ENCODE measurements around the gene COX6A2.
A peak's percentile ranks its signal among the peaks of the same experiment; 100 is the strongest.

Gene COX6A2

GRCh38 chr16:31397096-31397660, 31.0 kb downstream of the COX6A2 start:
- TF ChIP-seq CTCF (IDR thresholded peaks at IDR 0.05; ENCODE audit: low read depth, low read length, missing control alignments), result no peak
- no peak overlapping the region for H3K4me3 ChIP-seq (ENCODE audit: low read depth, low read length)
- DNase-seq (ENCODE audit: low read depth), result no peak

- no peak for DNase-seq (ENCODE audit: low read depth)
- H3K4me3 ChIP-seq (ENCODE audit: low read depth, low read length), result no peak overlapping the region
- no peak for TF ChIP-seq CTCF (IDR thresholded peaks at IDR 0.05; ENCODE audit: low read depth, low read length, missing control alignments)
These were observed 32.5 kb downstream of the COX6A2 start for GRCh38 chr16:31395647-31396046.

GRCh38 chr16:31393056-31393455, 35.1 kb downstream of the COX6A2 start, which contains the start of gene ITGAD:
ITGAD (plus strand) TSS chr16:31393335; CDS start chr16:31393361, 26 bp downstream.
- TF ChIP-seq CTCF (IDR thresholded peaks at IDR 0.05; ENCODE audit: low read depth, low read length, missing control alignments), result no peak
- H3K4me3 ChIP-seq (ENCODE audit: low read depth, low read length), result no peak within 1 kb of the TSS
- DNase-seq (ENCODE audit: low read depth), result no peak

GRCh38 chr16:31390504-31391041, 37.6 kb downstream of the COX6A2 start:
- no peak for TF ChIP-seq CTCF (IDR thresholded peaks at IDR 0.05; ENCODE audit: low read depth, low read length, missing control alignments)
- no peak overlapping the region for H3K4me3 ChIP-seq (ENCODE audit: low read depth, low read length)
- DNase-seq (ENCODE audit: low read depth), result no peak

- DNase-seq (ENCODE audit: low read depth), result no peak
- no peak for TF ChIP-seq CTCF (IDR thresholded peaks at IDR 0.05; ENCODE audit: low read depth, low read length, missing control alignments)
- no peak overlapping the region for H3K4me3 ChIP-seq (ENCODE audit: low read depth, low read length)
These were observed 39.6 kb downstream of the COX6A2 start for GRCh38 chr16:31388535-31388934.

GRCh38 chr16:31386157-31386984, 41.8 kb downstream of the COX6A2 start:
- DNase-seq (ENCODE audit: low read depth), result peak; percentile 35
- no peak for TF ChIP-seq CTCF (IDR thresholded peaks at IDR 0.05; ENCODE audit: low read depth, low read length, missing control alignments)

More at GRCh38 chr16:31386157-31386984, 41.8 kb downstream of the COX6A2 start:
- no peak overlapping the region for H3K4me3 ChIP-seq (ENCODE audit: low read depth, low read length)

Data from GM12864 (cell line).